NCI-H2107 treated with DMSO at 0.1 percent for 48 hours (cell line): ENCODE results near the gene PALLD.

Experiments
- DNase-seq: peaks from one replicate; lab custom pipeline; 2025; ENCODE audit not compliant: unreplicated experiment; lab: John Stamatoyannopoulos, UW

PALLD gene

GRCh38 chr4:168755598-168756477 is 259.0 kb downstream of the PALLD start:
- DNase-seq, result no peak

GRCh38 chr4:168757500-168757899 is 260.6 kb downstream of the PALLD start:
- no peak for DNase-seq

DNA sequence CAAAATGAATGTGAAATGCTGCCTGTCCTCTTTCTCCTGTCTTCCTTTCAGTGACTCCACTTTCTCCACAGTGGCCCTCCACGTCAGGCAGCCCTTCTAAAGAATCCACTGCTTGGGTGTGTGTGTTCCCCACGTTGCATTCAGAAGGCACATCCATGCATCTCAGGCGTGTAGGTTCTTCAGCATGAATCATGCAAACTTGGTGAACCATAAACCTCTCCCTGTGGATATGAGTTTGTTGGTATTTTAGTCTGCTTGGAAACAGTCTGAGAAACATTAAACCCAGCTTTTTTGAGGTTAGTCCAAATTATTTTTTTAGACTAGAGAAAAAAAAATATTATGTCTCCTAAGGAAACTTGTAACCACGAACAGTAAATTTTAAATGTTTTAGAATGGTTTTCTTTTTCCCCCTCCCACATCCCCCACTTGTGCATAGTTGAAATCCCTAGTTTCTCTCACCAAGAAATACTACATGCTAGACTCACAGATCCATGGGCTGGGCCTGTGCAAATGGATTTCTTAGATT is 261.6 kb downstream of the PALLD start:
- no peak for DNase-seq

- no peak for DNase-seq
These were observed 262.5 kb downstream of the PALLD start for GRCh38 chr4:168759321-168759720.

- DNase-seq, result no peak
These were observed 263.2 kb downstream of the PALLD start for GRCh38 chr4:168759959-168760527.

DNA sequence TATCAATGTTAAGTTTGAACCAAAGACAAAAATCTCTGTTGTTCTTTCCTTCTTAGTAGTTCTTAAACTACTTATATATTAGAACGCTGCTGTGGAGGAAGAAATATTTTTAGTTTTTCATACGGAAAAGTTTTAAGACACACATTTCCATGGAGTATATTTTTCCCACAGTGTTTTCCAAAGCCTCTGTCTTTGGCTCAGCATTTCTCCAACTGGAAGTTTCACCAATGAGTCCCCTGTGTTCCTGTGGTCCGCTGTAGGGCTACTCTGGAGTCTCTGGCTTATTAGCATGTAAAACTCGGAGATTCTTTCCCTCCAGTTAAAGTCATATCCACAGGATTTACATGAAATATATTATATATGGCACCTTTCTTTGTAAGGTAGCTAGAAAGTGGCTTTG is 264.2 kb downstream of the PALLD start:
- DNase-seq, result no peak

GRCh38 chr4:168765322-168765721 is 268.5 kb downstream of the PALLD start:
- DNase-seq, result no peak

DNA sequence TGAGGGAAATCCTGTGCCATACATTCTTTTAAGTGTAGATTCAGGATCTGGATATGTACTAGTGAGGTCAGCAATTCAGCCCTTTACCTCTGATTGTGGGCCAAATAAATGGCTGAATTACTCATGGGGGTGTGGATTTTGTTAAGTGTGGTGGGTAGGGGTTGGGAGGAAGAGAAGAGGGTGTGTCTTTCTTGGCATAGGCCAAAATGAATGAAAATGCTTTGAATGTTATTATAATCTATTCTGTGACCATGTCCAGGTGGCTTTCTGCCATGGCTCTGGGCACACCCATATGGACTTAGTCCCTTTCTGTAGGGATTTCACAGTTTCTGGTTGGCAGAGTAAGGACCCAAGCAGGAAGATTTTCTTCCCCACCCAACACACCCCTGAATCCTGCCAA is 268.9 kb downstream of the PALLD start:
- DNase-seq, result no peak

DNA sequence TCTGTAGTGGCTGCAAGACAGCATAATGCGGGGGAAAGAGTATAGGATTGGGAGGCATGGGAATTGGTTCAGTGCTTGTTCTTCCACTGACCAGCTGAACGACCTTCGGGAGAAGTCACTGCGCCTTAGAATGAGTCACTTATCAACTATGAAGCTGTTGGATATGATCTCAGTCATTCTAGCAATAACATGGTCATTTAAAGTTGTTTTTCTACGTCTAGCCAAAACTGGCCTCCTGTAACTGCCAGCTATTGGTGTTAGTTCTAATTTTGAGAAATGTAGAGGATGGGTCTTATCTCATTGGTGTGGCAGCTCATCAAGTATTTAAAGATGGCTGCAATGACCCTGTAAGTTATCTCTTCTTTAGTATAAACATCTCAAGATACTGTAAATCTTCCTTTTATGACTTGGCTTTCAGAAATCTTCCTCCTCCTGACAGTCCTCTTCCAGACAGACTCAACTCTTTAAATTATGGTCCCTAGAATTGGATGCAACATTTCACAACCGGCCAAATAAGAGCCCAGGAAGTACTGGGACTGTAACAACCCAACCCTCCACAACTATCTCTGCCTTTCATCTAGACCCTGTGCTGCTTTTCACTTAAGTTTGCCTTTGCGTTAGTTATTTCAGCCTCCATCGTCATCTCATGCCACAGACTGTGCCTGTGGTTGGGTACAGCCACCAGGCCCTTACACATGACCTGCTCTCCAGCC is 269.9 kb downstream of the PALLD start:
- DNase-seq, result no peak

GRCh38 chr4:168769416-168769815 is 272.6 kb downstream of the PALLD start:
- no peak for DNase-seq

- no peak for DNase-seq
These were observed 273.0 kb downstream of the PALLD start for GRCh38 chr4:168769837-168770236.

DNA sequence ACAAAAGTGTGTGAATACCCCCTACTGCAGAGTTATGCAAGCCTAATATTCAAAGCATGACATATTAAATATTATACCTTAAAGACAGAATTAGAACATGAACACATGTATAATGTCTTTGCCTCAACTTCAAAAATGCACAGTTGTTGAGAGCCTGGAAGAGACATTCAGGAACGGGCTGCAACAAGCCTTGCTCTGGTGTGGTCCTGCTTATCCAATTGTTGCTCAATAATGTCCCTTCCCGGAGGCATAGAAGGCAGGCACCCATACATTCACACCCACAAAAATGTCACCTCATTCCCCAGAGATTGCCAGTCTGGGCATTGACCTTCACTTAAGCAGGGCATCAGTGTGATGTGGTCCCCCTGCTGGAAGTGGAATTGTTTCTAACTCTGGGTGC is 274.4 kb downstream of the PALLD start:
- no peak for DNase-seq

- DNase-seq, result no peak
These were observed 276.7 kb downstream of the PALLD start for GRCh38 chr4:168773388-168774195.

- no peak for DNase-seq
These were observed 279.5 kb downstream of the PALLD start for GRCh38 chr4:168776382-168776781.

GRCh38 chr4:168777277-168777965 is 280.6 kb downstream of the PALLD start:
- DNase-seq, result no peak

DNA sequence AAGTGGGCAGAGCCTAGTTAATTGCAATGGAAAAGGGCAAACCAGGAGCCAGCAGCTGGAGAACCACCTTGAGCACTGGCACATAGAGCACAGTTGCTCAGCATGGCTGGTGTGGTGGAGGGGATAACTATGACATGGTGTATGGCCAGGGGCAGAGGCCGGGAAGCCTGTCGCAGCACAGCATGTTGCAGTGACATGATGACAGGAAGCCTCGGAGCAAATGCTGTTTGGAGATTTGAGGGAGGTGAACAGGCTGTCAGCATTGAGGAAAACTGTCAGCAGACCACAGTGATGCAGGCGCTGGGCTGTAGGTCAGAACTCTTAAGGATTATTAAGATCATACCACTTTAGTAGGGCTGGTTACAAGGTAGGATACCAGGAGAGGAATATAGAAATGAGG is 284.5 kb downstream of the PALLD start:
- no peak for DNase-seq

- DNase-seq, result no peak
These were observed 285.1 kb downstream of the PALLD start for GRCh38 chr4:168781926-168782325.

- DNase-seq, result no peak
These were observed 285.6 kb downstream of the PALLD start for GRCh38 chr4:168782439-168782838.

DNA sequence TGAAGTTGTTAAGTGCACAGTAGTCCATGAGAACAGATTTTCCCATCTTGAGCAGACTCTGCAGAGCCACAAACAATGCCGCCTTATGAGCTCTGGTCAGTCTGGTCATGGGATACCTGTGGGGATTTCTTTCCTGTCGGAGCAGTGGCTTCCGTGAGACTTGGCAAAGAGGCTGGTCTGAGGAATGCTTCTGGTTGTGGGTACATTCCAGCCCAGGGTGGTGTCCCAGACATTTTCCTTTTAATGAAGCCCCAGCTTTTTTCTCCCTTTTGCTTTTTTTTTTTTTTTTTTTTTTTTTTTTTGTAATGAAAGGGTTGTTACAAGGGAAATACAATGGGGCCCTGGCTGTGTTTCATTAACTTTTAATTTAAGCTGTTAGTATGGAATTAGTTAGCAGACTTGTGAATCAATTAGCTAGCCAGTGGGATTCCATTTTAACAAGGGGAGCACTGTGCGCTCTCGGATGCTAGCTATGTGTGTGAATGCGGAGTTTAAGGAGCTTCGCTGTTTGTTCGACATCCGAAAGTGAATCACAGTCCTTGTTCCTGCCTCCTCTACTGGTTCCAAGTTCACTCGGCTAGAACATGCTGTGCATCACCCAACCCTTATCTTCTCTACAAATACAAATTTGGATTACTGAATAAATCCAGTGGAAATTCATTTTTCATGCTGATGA is 288.1 kb downstream of the PALLD start:
- no peak for DNase-seq

- DNase-seq, result no peak
These were observed 290.5 kb downstream of the PALLD start for GRCh38 chr4:168787334-168787733.
